Measurements from ENCODE around the gene ALX1. TPM values are rescaled to one million over a fixed set of nuclear protein-coding genes. Genes with fewer than 3 reads are reported as not detected.
"Not testable (repeated sequence)": the region's sequence is repeated elsewhere in the genome, so short reads cannot be mapped to it uniquely, and the experiment has no call there.

ALX1 gene
- polyA plus RNA-seq, 1 experiment, result not detected

- no peaks in the 10 kb centered on the region for H3K9me3 ChIP-seq (ENCODE audit: control insufficient read depth, insufficient read depth, low read length)
- CTCF ChIA-PET, result interaction anchor here (0.5 to 2.0 kb wide), 10 partner anchors 15 to 611 kb away, joined by 3 to 8 read pairs (median 6); no protein-coding TSS in a partner anchor
Observed at GRCh38 chr12:85310025-85310424, 30.0 kb downstream of the ALX1 start.

DNA sequence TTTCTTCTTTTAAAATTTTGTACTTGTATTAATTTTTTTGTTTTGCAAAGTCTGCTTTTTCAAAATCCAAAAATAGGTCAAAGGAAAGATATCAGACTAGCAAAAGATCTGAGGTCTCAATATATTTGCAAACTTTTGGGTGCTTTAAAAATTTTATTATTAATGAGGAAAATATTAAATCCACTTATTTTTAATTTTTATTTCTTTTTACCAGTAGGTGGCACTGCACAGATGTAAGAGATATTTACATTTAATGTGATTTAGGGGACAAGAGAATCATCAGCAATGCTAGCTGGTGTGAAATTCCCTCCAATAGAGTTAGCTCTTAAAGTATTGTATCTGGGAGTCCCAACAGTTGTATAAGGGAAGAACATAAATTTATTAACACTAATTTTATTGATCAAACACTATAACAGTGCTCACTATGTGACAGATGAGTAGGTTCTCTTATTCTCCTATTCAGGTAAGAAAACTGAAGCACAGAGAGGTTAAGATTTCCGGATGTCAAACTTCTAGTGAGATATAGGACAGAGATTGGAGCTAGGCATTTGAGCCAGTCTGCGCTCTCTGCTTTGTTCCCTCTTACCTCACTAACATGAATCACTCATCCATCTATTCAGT, 30.5 kb downstream of the ALX1 start:
- CTCF ChIA-PET, result interaction anchor here (0.5 to 2.0 kb wide), 17 partner anchors 8 to 610 kb away, joined by 3 to 8 read pairs (median 4); no protein-coding TSS in a partner anchor
- no peak for DNase-seq (ENCODE audit: low read depth, low spot score)
- POLR2A ChIA-PET, result no interaction called here

More at GRCh38 chr12:85310025-85310424, 30.0 kb downstream of the ALX1 start:
- Histone ChIP-seq H3K27me3 (ENCODE audit: control insufficient read depth, insufficient read depth, low read length) (no peaks in the 10 kb centered on the region), H3K4me3 (ENCODE audit: low read depth, low read length) (no peak overlapping the region), H3K27ac (ENCODE audit: low read depth, low read length) (no peak overlapping the region)
- TF ChIP-seq, protein P1, sequence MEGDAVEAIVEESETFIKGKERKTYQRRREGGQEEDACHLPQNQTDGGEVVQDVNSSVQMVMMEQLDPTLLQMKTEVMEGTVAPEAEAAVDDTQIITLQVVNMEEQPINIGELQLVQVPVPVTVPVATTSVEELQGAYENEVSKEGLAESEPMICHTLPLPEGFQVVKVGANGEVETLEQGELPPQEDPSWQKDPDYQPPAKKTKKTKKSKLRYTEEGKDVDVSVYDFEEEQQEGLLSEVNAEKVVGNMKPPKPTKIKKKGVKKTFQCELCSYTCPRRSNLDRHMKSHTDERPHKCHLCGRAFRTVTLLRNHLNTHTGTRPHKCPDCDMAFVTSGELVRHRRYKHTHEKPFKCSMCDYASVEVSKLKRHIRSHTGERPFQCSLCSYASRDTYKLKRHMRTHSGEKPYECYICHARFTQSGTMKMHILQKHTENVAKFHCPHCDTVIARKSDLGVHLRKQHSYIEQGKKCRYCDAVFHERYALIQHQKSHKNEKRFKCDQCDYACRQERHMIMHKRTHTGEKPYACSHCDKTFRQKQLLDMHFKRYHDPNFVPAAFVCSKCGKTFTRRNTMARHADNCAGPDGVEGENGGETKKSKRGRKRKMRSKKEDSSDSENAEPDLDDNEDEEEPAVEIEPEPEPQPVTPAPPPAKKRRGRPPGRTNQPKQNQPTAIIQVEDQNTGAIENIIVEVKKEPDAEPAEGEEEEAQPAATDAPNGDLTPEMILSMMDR (IDR thresholded peaks at IDR 0.05; ENCODE audit: low read depth, low read length), result no peak
- DNase-seq (ENCODE audit: low read depth, low spot score), result no peak
- POLR2A ChIA-PET, result no interaction called here

DNA sequence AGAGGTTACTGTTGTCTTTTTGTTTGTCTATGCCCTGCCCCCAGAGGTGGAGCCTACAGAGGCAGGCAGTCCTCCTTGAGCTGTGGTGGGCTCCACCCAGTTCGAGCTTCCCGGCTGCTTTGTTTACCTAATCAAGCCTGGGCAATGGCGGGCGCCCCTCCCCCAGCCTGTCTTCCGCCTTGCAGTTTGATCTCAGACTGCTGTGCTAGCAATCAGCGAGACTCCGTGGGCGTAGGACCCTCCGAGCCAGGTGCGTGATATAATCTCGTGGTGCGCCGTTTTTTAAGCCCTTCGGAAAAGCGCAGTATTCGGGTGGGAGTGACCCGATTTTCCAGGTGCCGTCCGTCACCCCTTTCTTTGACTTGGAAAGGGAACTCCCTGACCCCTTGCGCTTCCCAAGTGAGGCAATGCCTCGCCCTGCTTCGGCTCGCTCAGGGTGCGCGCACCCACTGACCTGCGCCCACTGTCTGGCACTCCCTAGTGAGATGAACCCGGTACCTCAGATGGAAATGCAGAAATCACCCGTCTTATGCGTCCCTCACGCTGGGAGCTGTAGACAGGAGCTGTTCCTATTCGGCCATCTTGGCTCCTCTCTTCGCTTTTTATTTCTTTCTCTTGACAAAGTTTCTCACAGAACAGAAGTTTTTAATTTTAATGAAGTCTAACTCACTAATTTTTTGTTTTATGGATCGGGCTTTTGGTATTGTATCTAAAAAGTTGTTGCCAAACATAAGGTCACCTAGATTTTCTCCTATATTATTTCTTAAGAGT, 38.0 kb downstream of the ALX1 start:
- CTCF ChIA-PET; H3K4me3 ChIP-seq (ENCODE audit: low read depth, low read length); H3K9me3 ChIP-seq (ENCODE audit: control insufficient read depth, insufficient read depth, low read length); H3K27ac ChIP-seq (ENCODE audit: low read depth, low read length); H3K27me3 ChIP-seq (ENCODE audit: control insufficient read depth, insufficient read depth, low read length); DNase-seq (ENCODE audit: low read depth, low spot score); POLR2A ChIA-PET: not testable (repeated sequence)

More for the DNA sequence above, 30.5 kb downstream of the ALX1 start:
- Histone ChIP-seq H3K9me3 (ENCODE audit: control insufficient read depth, insufficient read depth, low read length) (no peaks in the 10 kb centered on the region), H3K27ac (ENCODE audit: low read depth, low read length) (no peak overlapping the region), H3K4me3 (ENCODE audit: low read depth, low read length) (no peak overlapping the region), H3K27me3 (ENCODE audit: control insufficient read depth, insufficient read depth, low read length) (no peaks in the 10 kb centered on the region)
- TF ChIP-seq, protein P1 (IDR thresholded peaks at IDR 0.05; ENCODE audit: low read depth, low read length), result peak; percentile 42

DNA sequence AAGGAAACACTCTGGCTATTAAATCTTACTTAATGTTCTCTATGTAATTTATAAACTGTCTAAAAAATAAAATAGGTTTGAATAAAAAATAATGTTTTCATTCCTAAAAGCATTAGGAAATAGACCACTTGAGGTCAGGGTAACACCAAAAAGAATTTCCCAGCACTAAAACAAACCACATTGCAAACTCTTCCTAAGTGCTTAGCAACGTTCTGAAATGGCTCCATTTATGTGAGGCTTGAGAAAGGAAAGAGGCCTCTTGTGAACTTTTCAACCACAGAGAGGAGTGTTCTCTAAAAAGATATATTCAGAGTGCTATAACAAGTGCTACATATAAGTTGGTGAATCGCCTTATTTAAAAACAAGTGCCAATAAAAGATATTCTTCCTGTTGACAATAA, 42.7 kb downstream of the ALX1 start:
- no peak for DNase-seq (ENCODE audit: low read depth, low spot score)
- CTCF ChIA-PET, result interaction anchor here (0.8 kb wide), 1 partner anchor 12 kb away, joined by 3 read pairs; no protein-coding TSS in a partner anchor
- Histone ChIP-seq H3K27ac (ENCODE audit: low read depth, low read length) (no peak overlapping the region), H3K4me3 (ENCODE audit: low read depth, low read length) (no peak overlapping the region), H3K9me3 (ENCODE audit: control insufficient read depth, insufficient read depth, low read length) (no peaks in the 10 kb centered on the region), H3K27me3 (ENCODE audit: control insufficient read depth, insufficient read depth, low read length) (no peaks in the 10 kb centered on the region)
- TF ChIP-seq, protein P1 (IDR thresholded peaks at IDR 0.05; ENCODE audit: low read depth, low read length), result no peak
- POLR2A ChIA-PET, result no interaction called here

GRCh38 chr12:85325442-85325841, 45.4 kb downstream of the ALX1 start:
- Histone ChIP-seq H3K4me3 (ENCODE audit: low read depth, low read length) (no peak overlapping the region), H3K27me3 (ENCODE audit: control insufficient read depth, insufficient read depth, low read length) (no peaks in the 10 kb centered on the region), H3K9me3 (ENCODE audit: control insufficient read depth, insufficient read depth, low read length) (no peaks in the 10 kb centered on the region), H3K27ac (ENCODE audit: low read depth, low read length) (no peak overlapping the region)
- CTCF ChIA-PET, result no interaction called here
- DNase-seq (ENCODE audit: low read depth, low spot score), result no peak
- POLR2A ChIA-PET, result no interaction called here
- TF ChIP-seq, protein P1 (IDR thresholded peaks at IDR 0.05; ENCODE audit: low read depth, low read length), result no peak
